NCI-H2029 (cell line): ENCODE data around the gene PRKAG2.

Source experiments
- DNase-seq: peaks from one replicate; lab custom pipeline; 2025; lab: John Stamatoyannopoulos, UW

Gene PRKAG2

GRCh38 chr7:151644554-151644953, 232.4 kb downstream of the PRKAG2 start:
- DNase-seq = no peak

GRCh38 chr7:151642746-151643145, 234.2 kb downstream of the PRKAG2 start:
- no peak for DNase-seq

- DNase-seq = no peak
Observed at GRCh38 chr7:151641587-151641986, 235.3 kb downstream of the PRKAG2 start.

GRCh38 chr7:151637781-151638261, 239.1 kb downstream of the PRKAG2 start:
- no peak for DNase-seq

- DNase-seq = no peak
Observed at GRCh38 chr7:151634643-151635042, 242.3 kb downstream of the PRKAG2 start.

- DNase-seq = no peak
Observed at GRCh38 chr7:151633516-151633812, 243.5 kb downstream of the PRKAG2 start.

- no peak for DNase-seq
Observed at GRCh38 chr7:151632750-151633515, 244.0 kb downstream of the PRKAG2 start.

GRCh38 chr7:151631953-151632749, 244.8 kb downstream of the PRKAG2 start:
- peak; percentile 80 for DNase-seq

- DNase-seq = no peak
Observed at GRCh38 chr7:151631570-151631952, 245.4 kb downstream of the PRKAG2 start.

GRCh38 chr7:151630851-151631569, 245.9 kb downstream of the PRKAG2 start:
- DNase-seq = no peak

GRCh38 chr7:151630358-151630757, 246.6 kb downstream of the PRKAG2 start:
- no peak for DNase-seq

- no peak for DNase-seq
Observed at GRCh38 chr7:151629713-151630272, 247.1 kb downstream of the PRKAG2 start.

- DNase-seq = no peak
Observed at GRCh38 chr7:151628846-151629604, 247.9 kb downstream of the PRKAG2 start.

GRCh38 chr7:151626422-151627115, 250.3 kb downstream of the PRKAG2 start:
- DNase-seq = no peak

- no peak for DNase-seq
Observed at GRCh38 chr7:151625606-151626005, 251.3 kb downstream of the PRKAG2 start.

GRCh38 chr7:151624246-151624928, 252.5 kb downstream of the PRKAG2 start:
- DNase-seq = no peak

- DNase-seq = no peak
Observed at GRCh38 chr7:151623766-151624165, 253.1 kb downstream of the PRKAG2 start.

GRCh38 chr7:151621961-151622360, 255.0 kb downstream of the PRKAG2 start:
- DNase-seq = no peak

GRCh38 chr7:151616443-151617213, 260.3 kb downstream of the PRKAG2 start:
- no peak for DNase-seq

GRCh38 chr7:151615784-151616183, 261.1 kb downstream of the PRKAG2 start:
- no peak for DNase-seq
